HepG2 (cell line): ENCODE data around the gene TSPAN11. TPM values are rescaled to one million over a fixed set of nuclear protein-coding genes. Genes with fewer than 3 reads are reported as not detected.

ENCODE experiments used
- ESRRA ChIP-seq: sonication (generic); formaldehyde crosslinking; IDR thresholded peaks from 2 replicates; pipeline ENCODE4 v1.5.1; 2020; ENCODE audit warnings: mild to moderate bottlenecking, low read depth, missing genetic modification reagents
- HNF4A ChIP-seq: sonication (generic); formaldehyde crosslinking; IDR thresholded peaks from 2 replicates; pipeline ENCODE4 v1.4.0; 2020; ENCODE audit warnings: missing genetic modification reagents
- NFE2 ChIP-seq: sonication (generic); formaldehyde crosslinking; IDR thresholded peaks from 2 replicates; pipeline ENCODE4 v1.4.0; 2020; ENCODE audit warnings: missing genetic modification reagents
- RARA ChIP-seq: IDR thresholded peaks from 2 replicates; pipeline ENCODE4 v1.6.1; 2016; ENCODE audit warnings: missing genetic modification reagents, missing compliant biosample characterization
- TEAD2 ChIP-seq: sonication (generic); formaldehyde crosslinking; IDR thresholded peaks from 2 replicates; pipeline ENCODE4 v1.9.0; 2021; ENCODE audit warnings: missing genetic modification reagents
- TEAD3 ChIP-seq: optimal IDR thresholded peaks from 2 replicates; pipeline ENCODE3; 2016; ENCODE audit warnings: borderline replicate concordance
- TP53 ChIP-seq: sonication (generic); formaldehyde crosslinking; conservative IDR thresholded peaks from 2 replicates; pipeline ENCODE4 v1.4.0; 2020; ENCODE audit warnings: missing genetic modification reagents
- U2AF1 ChIP-seq: fragments of 200-400 bp; formaldehyde crosslinking; optimal IDR thresholded peaks from 2 replicates; pipeline ENCODE3; 2017; ENCODE audit warnings: mild to moderate bottlenecking, low read depth, low read length
- ZFX ChIP-seq: sonication (generic); formaldehyde crosslinking; IDR thresholded peaks from 2 replicates; pipeline ENCODE4 v1.4.0; 2020; ENCODE audit warnings: mild to moderate bottlenecking, low read depth, missing genetic modification reagents, moderate library complexity
- ZMYM4 ChIP-seq: sonication (generic); formaldehyde crosslinking; IDR thresholded peaks from 2 replicates; pipeline ENCODE4 v1.8.1; 2023; ENCODE audit warnings: mild to moderate bottlenecking, missing genetic modification reagents
- ZNF234 ChIP-seq: sonication (generic); formaldehyde crosslinking; conservative IDR thresholded peaks from 2 replicates; pipeline ENCODE4 v1.5.1; 2020; ENCODE audit warnings: mild to moderate bottlenecking, missing genetic modification reagents
- ZNF317 ChIP-seq: sonication (generic); formaldehyde crosslinking; IDR thresholded peaks from 2 replicates; pipeline ENCODE4 v1.5.0; 2020; ENCODE audit warnings: mild to moderate bottlenecking, missing genetic modification reagents
- ZNF549 ChIP-seq: sonication (generic); formaldehyde crosslinking; IDR thresholded peaks from 2 replicates; pipeline ENCODE4 v1.5.0; 2020; ENCODE audit warnings: missing genetic modification reagents
- ZNF644 ChIP-seq: IDR thresholded peaks from 2 replicates; pipeline ENCODE4 v1.6.1; 2016; ENCODE audit warnings: low read depth
- ZSCAN25 ChIP-seq: sonication (generic); formaldehyde crosslinking; IDR thresholded peaks from 2 replicates; pipeline ENCODE4 v1.8.0; 2022; ENCODE audit warnings: mild to moderate bottlenecking, missing genetic modification reagents
- polyA plus RNA-seq, 8 experiments: library from polyadenylated mRNA; depleted of rRNA in 3 of 8; stranded (reverse) in 7 of 8; unstranded in 1 of 8; fragments of >200 nt; fragmentation: Illumina TruSeq in 4 of 8; extraction: Trizol in 4 of 8; gene quantifications; 2 replicates each; pipeline versions ENCODE4 v1.2.1 to v1.2.3, GENCODE V29; 2011 to 2016; ENCODE audit warnings: low read depth in 4 of 8, missing spikeins in 1 of 8, mixed read lengths in 1 of 8; ENCODE audit not compliant: insufficient read depth in 1 of 8
- total RNA-seq, 5 experiments: library from RNA; depleted of rRNA; stranded (reverse); fragments of >200 nt; fragmentation: Illumina TruSeq; extraction: Trizol; gene quantifications; 2 replicates each; pipeline ENCODE4 v1.2.3, GENCODE V29; 2016; ENCODE audit warnings: low read depth in 1 of 5
- TF ChIP-seq, protein P1 (sequence below): sonication (generic); formaldehyde crosslinking; IDR thresholded peaks from 2 replicates; pipeline ENCODE4 v1.5.1; 2020; ENCODE audit warnings: mild to moderate bottlenecking, missing genetic modification reagents, moderate library complexity
- TF ChIP-seq, protein P2 (sequence below): sonication (generic); formaldehyde crosslinking; IDR thresholded peaks from 2 replicates; pipeline ENCODE4 v1.8.1; 2023; ENCODE audit warnings: mild to moderate bottlenecking, missing genetic modification reagents
- TF ChIP-seq, protein P3 (sequence below): sonication (generic); formaldehyde crosslinking; conservative IDR thresholded peaks from 2 replicates; pipeline ENCODE4 v1.4.0; 2020; ENCODE audit warnings: mild to moderate bottlenecking, missing genetic modification reagents, moderate library complexity

TSPAN11 gene
- total and polyA plus RNA-seq, 2 of the 13 experiments (the other 11 are each of a cell fraction or from before 2014, with no cell fraction given), result 0.01 to 0.07 TPM

DNA sequence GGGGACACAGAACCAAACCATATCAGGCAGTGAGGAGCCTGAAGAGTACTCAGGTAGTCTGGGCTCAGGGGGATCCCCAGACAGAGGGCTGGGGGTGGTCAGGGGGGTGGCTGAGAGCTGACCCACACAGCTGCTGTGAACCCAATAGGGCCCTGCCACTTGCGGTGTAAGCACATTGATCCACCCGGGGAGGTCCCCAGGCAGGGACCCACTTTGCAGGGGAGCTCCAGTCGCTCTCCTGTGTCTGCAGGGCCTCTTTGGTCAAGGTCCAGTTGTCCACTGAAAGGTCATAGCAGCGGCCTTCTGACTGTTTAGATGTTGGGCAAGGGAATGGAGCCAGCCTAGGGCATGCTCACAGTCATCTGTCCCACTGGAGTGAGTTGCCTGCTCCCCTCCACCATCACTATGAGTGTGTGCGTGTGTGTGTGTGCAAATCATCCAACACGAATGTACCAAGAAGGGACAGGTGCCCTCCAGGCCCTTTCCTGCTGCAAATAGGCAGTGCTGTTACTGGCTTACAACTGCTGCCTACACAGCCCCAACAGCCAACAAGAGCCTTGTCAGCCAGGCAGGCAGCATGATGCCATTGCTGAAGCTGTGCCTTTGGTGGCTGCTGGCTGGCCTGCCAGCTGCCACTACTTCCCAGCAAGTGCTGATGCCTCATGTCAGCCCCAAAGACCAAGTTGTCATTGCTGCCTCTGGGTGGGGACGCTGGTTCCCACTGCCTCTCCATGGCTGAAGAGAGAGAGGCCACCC, 71.3 kb downstream of the TSPAN11 start (continued):
- TF ChIP-seq, protein P1, sequence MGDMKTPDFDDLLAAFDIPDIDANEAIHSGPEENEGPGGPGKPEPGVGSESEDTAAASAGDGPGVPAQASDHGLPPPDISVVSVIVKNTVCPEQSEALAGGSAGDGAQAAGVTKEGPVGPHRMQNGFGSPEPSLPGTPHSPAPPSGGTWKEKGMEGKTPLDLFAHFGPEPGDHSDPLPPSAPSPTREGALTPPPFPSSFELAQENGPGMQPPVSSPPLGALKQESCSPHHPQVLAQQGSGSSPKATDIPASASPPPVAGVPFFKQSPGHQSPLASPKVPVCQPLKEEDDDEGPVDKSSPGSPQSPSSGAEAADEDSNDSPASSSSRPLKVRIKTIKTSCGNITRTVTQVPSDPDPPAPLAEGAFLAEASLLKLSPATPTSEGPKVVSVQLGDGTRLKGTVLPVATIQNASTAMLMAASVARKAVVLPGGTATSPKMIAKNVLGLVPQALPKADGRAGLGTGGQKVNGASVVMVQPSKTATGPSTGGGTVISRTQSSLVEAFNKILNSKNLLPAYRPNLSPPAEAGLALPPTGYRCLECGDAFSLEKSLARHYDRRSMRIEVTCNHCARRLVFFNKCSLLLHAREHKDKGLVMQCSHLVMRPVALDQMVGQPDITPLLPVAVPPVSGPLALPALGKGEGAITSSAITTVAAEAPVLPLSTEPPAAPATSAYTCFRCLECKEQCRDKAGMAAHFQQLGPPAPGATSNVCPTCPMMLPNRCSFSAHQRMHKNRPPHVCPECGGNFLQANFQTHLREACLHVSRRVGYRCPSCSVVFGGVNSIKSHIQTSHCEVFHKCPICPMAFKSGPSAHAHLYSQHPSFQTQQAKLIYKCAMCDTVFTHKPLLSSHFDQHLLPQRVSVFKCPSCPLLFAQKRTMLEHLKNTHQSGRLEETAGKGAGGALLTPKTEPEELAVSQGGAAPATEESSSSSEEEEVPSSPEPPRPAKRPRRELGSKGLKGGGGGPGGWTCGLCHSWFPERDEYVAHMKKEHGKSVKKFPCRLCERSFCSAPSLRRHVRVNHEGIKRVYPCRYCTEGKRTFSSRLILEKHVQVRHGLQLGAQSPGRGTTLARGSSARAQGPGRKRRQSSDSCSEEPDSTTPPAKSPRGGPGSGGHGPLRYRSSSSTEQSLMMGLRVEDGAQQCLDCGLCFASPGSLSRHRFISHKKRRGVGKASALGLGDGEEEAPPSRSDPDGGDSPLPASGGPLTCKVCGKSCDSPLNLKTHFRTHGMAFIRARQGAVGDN (CRISPR knock-in tag), result 0 out of 2 replicates have a peak, but pooled peaks have one; percentile 23
- TF ChIP-seq, protein P2, sequence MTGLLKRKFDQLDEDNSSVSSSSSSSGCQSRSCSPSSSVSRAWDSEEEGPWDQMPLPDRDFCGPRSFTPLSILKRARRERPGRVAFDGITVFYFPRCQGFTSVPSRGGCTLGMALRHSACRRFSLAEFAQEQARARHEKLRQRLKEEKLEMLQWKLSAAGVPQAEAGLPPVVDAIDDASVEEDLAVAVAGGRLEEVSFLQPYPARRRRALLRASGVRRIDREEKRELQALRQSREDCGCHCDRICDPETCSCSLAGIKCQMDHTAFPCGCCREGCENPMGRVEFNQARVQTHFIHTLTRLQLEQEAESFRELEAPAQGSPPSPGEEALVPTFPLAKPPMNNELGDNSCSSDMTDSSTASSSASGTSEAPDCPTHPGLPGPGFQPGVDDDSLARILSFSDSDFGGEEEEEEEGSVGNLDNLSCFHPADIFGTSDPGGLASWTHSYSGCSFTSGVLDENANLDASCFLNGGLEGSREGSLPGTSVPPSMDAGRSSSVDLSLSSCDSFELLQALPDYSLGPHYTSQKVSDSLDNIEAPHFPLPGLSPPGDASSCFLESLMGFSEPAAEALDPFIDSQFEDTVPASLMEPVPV (CRISPR knock-in tag), result no peak
- TF ChIP-seq TEAD3 (CRISPR knock-in tag) (peak; percentile 11), ZNF549 (CRISPR knock-in tag) (no peak), ZMYM4 (CRISPR knock-in tag) (0 out of 2 replicates have a peak, but pooled peaks have one; percentile 14), RARA (CRISPR knock-in tag) (peak; percentile 21; the same call in 1 of the 2 replicates), ZNF317 (CRISPR knock-in tag) (peak; percentile 95), U2AF1 (no peak), TP53 (no peak), ESRRA (peak; percentile 40; the same call in 1 of the 2 replicates), ZSCAN25 (CRISPR knock-in tag) (peak; percentile 75; the same call in 1 of the 2 replicates), HNF4A (CRISPR knock-in tag) (peak; percentile 72), TEAD2 (CRISPR knock-in tag) (no peak), ZNF644 (CRISPR knock-in tag) (peak; percentile 53; the same call in 1 of the 2 replicates), ZFX (CRISPR knock-in tag) (0 out of 2 replicates have a peak, but pooled peaks have one; percentile 32), ZNF234 (CRISPR knock-in tag) (no peak), NFE2 (no peak)
- TF ChIP-seq, protein P3, sequence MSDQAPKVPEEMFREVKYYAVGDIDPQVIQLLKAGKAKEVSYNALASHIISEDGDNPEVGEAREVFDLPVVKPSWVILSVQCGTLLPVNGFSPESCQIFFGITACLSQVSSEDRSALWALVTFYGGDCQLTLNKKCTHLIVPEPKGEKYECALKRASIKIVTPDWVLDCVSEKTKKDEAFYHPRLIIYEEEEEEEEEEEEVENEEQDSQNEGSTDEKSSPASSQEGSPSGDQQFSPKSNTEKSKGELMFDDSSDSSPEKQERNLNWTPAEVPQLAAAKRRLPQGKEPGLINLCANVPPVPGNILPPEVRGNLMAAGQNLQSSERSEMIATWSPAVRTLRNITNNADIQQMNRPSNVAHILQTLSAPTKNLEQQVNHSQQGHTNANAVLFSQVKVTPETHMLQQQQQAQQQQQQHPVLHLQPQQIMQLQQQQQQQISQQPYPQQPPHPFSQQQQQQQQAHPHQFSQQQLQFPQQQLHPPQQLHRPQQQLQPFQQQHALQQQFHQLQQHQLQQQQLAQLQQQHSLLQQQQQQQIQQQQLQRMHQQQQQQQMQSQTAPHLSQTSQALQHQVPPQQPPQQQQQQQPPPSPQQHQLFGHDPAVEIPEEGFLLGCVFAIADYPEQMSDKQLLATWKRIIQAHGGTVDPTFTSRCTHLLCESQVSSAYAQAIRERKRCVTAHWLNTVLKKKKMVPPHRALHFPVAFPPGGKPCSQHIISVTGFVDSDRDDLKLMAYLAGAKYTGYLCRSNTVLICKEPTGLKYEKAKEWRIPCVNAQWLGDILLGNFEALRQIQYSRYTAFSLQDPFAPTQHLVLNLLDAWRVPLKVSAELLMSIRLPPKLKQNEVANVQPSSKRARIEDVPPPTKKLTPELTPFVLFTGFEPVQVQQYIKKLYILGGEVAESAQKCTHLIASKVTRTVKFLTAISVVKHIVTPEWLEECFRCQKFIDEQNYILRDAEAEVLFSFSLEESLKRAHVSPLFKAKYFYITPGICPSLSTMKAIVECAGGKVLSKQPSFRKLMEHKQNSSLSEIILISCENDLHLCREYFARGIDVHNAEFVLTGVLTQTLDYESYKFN (CRISPR knock-in tag), result peak; percentile 31; the same call in 1 of the 2 replicates
